Measurements from ENCODE around the gene TMEM106C. TPM values are rescaled to one million over a fixed set of nuclear protein-coding genes. Genes with fewer than 3 reads are reported as not detected.

Gene TMEM106C
- polyA plus RNA-seq, 1 donor = 134 TPM

GRCh38 chr12:48012070-48012469 lies 48.7 kb downstream of the TMEM106C start:
- no peak for DNase-seq

DNA sequence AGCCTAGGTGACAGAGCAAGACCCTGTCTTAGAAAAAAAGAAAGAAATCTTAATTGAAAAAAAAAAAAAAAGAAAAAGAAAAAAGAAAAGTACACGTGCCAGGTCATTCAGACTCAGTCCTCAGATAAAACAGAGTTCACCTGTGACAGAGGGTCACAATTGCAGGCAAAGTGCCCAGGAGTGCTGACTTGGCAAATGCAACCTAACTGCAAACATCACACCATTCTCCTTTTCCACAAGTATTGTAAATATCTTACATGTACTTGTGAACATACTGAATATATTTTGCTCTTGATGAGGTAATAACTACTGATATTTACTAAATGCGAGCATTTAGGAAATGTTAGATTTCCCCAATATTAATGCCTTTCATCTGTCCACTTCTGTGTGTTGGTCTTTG lies 49.9 kb downstream of the TMEM106C start:
- no peak for DNase-seq

DNA sequence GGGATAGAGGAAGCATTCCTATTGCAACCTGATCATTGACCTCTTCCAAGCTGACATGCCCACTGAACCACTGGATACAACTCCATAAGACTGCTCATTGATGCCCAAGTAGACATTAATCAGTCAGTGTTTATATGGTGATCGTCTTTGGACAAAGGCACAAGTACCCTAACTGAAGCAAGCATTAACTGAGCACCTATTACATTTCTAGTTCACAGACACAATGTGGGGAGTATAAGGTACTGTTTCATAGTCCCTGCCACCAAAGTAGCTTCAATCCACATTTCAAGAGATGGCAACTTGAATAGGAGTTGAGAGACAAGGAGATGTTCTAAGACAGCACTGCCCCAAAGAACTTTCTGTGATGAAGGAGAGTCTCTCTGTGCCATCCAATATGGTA lies 51.7 kb downstream of the TMEM106C start:
- no peak for DNase-seq

- DNase-seq = no peak
These were observed 52.6 kb downstream of the TMEM106C start for GRCh38 chr12:48015954-48016353.

GRCh38 chr12:48016373-48017020 lies 53.1 kb downstream of the TMEM106C start:
- DNase-seq = no peak

DNA sequence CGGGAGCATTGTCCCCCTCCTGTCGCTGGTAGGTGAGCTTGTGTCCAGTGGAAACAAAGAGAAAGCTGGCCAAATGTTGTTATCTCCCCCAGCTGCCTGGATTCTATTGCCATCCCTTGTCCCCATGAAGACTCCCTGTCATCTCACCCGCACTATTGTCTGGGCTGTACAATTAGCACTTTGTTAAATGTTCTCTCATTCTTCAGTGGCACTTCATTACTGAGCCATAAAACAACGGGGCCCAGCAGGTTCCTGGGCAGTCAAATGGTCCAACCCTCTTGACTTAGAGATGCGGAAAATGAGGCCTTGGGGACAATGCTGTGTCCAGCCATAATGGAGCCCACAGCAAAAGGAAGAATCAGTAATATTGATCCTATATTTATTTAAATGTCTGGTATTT lies 54.1 kb downstream of the TMEM106C start:
- DNase-seq = no peak

GRCh38 chr12:48017921-48018617 lies 54.7 kb downstream of the TMEM106C start:
- DNase-seq = no peak

Other genes with a start within 250 kb of the TMEM106C start
- 0.40 TPM for gene ENDOU, start 238.1 kb upstream of the TMEM106C start, polyA plus RNA-seq (ENCODE audit: insufficient read length)
- 61.2 TPM for gene RAPGEF3, start 204.7 kb upstream of the TMEM106C start, polyA plus RNA-seq (ENCODE audit: insufficient read length)
- gene SLC48A1, start 190.4 kb upstream of the TMEM106C start, polyA plus RNA-seq (ENCODE audit: insufficient read length) = 57.5 TPM
- 80.9 TPM for gene HDAC7, start 143.7 kb upstream of the TMEM106C start, polyA plus RNA-seq (ENCODE audit: insufficient read length)
- 3.1 TPM for gene VDR, start 58.6 kb upstream of the TMEM106C start, polyA plus RNA-seq (ENCODE audit: insufficient read length)
- 50.3 TPM for gene COL2A1, start 40.9 kb downstream of the TMEM106C start, polyA plus RNA-seq (ENCODE audit: insufficient read length)
- 31.7 TPM for gene SENP1, start 142.5 kb downstream of the TMEM106C start, polyA plus RNA-seq (ENCODE audit: insufficient read length)
- gene PFKM, start 155.8 kb downstream of the TMEM106C start, polyA plus RNA-seq (ENCODE audit: insufficient read length) = 134 TPM
- gene ASB8, start 193.9 kb downstream of the TMEM106C start, polyA plus RNA-seq (ENCODE audit: insufficient read length) = 47.0 TPM
- gene CCDC184, start 220.0 kb downstream of the TMEM106C start, polyA plus RNA-seq (ENCODE audit: insufficient read length) = 0.25 TPM
- gene OR10AD1, start 239.7 kb downstream of the TMEM106C start, polyA plus RNA-seq (ENCODE audit: insufficient read length) = 0.98 TPM

All from left kidney (tissue), 2 donors.